22Rv1 (cell line): ENCODE results near the gene EEA1.

Experiments
- ZFX ChIP-seq: fragments of 450-650 bp; IDR thresholded peaks from 2 replicates; pipeline ENCODE4 v1.6.1; 2017; ENCODE audit warnings: antibody characterized with exemption, borderline replicate concordance
- TF ChIP-seq, protein P1 (sequence below): fragments of 450-650 bp; IDR thresholded peaks from 2 replicates; pipeline ENCODE4 v1.5.1; 2017; ENCODE audit warnings: mild to moderate bottlenecking

DNA sequence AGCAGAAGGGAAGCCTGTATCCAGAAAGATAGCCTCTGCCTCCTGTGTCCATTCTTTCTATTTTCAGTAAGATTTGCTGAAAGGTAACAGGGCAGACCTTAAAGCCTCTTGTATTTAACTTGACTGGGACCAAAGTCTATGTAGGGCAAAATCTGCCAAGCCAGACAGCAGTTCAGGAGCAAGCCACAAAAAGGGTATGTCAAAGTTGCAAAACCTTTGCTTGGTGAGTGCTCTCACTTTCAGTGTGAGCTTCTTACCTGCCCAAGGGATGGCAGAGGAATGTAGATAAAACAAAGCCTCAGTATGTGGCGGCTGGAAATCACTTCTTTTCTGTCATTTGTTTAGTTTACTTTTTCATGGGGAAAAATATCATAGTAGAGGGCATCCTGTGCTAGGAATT lies 163.2 kb downstream of the EEA1 start:
- TF ChIP-seq, protein P1, sequence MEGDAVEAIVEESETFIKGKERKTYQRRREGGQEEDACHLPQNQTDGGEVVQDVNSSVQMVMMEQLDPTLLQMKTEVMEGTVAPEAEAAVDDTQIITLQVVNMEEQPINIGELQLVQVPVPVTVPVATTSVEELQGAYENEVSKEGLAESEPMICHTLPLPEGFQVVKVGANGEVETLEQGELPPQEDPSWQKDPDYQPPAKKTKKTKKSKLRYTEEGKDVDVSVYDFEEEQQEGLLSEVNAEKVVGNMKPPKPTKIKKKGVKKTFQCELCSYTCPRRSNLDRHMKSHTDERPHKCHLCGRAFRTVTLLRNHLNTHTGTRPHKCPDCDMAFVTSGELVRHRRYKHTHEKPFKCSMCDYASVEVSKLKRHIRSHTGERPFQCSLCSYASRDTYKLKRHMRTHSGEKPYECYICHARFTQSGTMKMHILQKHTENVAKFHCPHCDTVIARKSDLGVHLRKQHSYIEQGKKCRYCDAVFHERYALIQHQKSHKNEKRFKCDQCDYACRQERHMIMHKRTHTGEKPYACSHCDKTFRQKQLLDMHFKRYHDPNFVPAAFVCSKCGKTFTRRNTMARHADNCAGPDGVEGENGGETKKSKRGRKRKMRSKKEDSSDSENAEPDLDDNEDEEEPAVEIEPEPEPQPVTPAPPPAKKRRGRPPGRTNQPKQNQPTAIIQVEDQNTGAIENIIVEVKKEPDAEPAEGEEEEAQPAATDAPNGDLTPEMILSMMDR = no peak
- TF ChIP-seq ZFX = no peak
